CD14-positive monocyte (primary cell): ENCODE data around the gene BASP1. TPM values are rescaled to one million over a fixed set of nuclear protein-coding genes. Genes with fewer than 3 reads are reported as not detected.

Experiments used
- DNase-seq, 3 donors: peaks; one replicate each; pipeline ENCODE4 v3.0.0-alpha.2; 2011 to 2022
- H2AFZ ChIP-seq: 2 replicates; pipeline ENCODE4 v1.6.0; 2012; ENCODE audit warnings: mild to moderate bottlenecking, low read depth, low read length, inconsistent platforms; ENCODE audit not compliant: insufficient read depth, poor library complexity, severe bottlenecking
- H3K27ac ChIP-seq, 2 donors: 1 replicate in 1 of 2; 2 replicates in 1 of 2; pipeline ENCODE4 v1.5.1; 2012 to 2013; ENCODE audit warnings: low read length in 2 of 2, control low read depth in 1 of 2, inconsistent platforms in 1 of 2, low read depth in 1 of 2, mild to moderate bottlenecking in 1 of 2
- H3K27me3 ChIP-seq, 2 donors: one replicate each; pipeline versions ENCODE4 v1.6.0 to v1.6.1; 2011 to 2013; ENCODE audit warnings: low read length in 2 of 2; ENCODE audit not compliant: control insufficient read depth in 2 of 2, insufficient read depth in 2 of 2
- H3K36me3 ChIP-seq, 2 donors: replicated peaks in 1 of 2; 1 replicate in 1 of 2; 2 replicates in 1 of 2; pipeline versions ENCODE4 v1.5.1 to v1.6.1; 2012 to 2013; ENCODE audit warnings: low read length in 2 of 2, control low read depth in 1 of 2, inconsistent platforms in 1 of 2, mild to moderate bottlenecking in 1 of 2; ENCODE audit not compliant: insufficient read depth in 2 of 2, control insufficient read depth in 1 of 2
- H3K4me1 ChIP-seq, 2 donors: 1 replicate in 1 of 2; 2 replicates in 1 of 2; pipeline versions ENCODE4 v1.5.1 to v1.6.1; 2012 to 2013; ENCODE audit warnings: low read length in 2 of 2, control low read depth in 1 of 2, inconsistent platforms in 1 of 2, mild to moderate bottlenecking in 1 of 2, moderate library complexity in 1 of 2; ENCODE audit not compliant: insufficient read depth in 2 of 2, control insufficient read depth in 1 of 2
- H3K4me2 ChIP-seq: replicated peaks from 2 replicates; pipeline ENCODE3; 2012; ENCODE audit warnings: low read length, moderate library complexity, mild to moderate bottlenecking; ENCODE audit not compliant: poor library complexity, severe bottlenecking; ENCODE audit errors: extremely low read depth
- H3K4me3 ChIP-seq, 3 experiments: fragments of 200-600 bp in 1 of 3; sonication (generic) in 1 of 3; replicated peaks in 1 of 3; 1 replicate in 2 of 3; 2 replicates in 1 of 3; pipeline ENCODE4 v1.5.1; 2011 to 2013; ENCODE audit warnings: low read length in 3 of 3, mild to moderate bottlenecking in 3 of 3, control low read depth in 2 of 3, low read depth in 2 of 3, inconsistent platforms in 1 of 3, moderate library complexity in 1 of 3
- H3K79me2 ChIP-seq: 2 replicates; pipeline ENCODE4 v1.6.0; 2012; ENCODE audit warnings: mild to moderate bottlenecking, control low read depth, inconsistent platforms, low read length, moderate library complexity; ENCODE audit not compliant: insufficient read depth
- H3K9ac ChIP-seq: 2 replicates; pipeline ENCODE4 v1.6.0; 2017; ENCODE audit warnings: low read length, mild to moderate bottlenecking; ENCODE audit not compliant: insufficient read depth, poor library complexity, severe bottlenecking
- H3K9me3 ChIP-seq, 2 donors: replicated peaks in 1 of 2; 1 replicate in 1 of 2; 2 replicates in 1 of 2; pipeline versions ENCODE4 v1.5.1 to v1.6.1; 2012 to 2013; ENCODE audit warnings: low read length in 2 of 2, control low read depth in 1 of 2; ENCODE audit not compliant: control insufficient read depth in 1 of 2, insufficient read depth in 1 of 2
- H4K20me1 ChIP-seq: 2 replicates; pipeline ENCODE4 v1.6.0; 2012; ENCODE audit warnings: mild to moderate bottlenecking, low read length, control low read depth, moderate library complexity; ENCODE audit not compliant: insufficient read depth
- H3K27ac Mint-ChIP-seq, 7 donors: one replicate each; pipeline ENCODE4 v1.8.0; 2020; ENCODE audit warnings: mild to moderate bottlenecking in 7 of 7, mixed read lengths in 7 of 7, moderate library complexity in 6 of 7, inconsistent platforms in 2 of 7
- H3K27me3 Mint-ChIP-seq, 3 donors: one replicate each; pipeline ENCODE4 v1.8.0; 2021 to 2022; ENCODE audit warnings: low read depth in 3 of 3, mild to moderate bottlenecking in 3 of 3, mixed read lengths in 3 of 3, moderate library complexity in 3 of 3, inconsistent platforms in 1 of 3
- H3K36me3 Mint-ChIP-seq, 2 donors: one replicate each; pipeline ENCODE4 v1.8.0; 2020; ENCODE audit warnings: mixed read lengths in 2 of 2, inconsistent platforms in 1 of 2, mild to moderate bottlenecking in 1 of 2
- H3K4me1 Mint-ChIP-seq: one replicate; pipeline ENCODE4 v1.8.0; 2020; ENCODE audit warnings: mild to moderate bottlenecking, mixed read lengths
- H3K4me3 Mint-ChIP-seq, 2 donors: one replicate each; pipeline ENCODE4 v1.8.0; 2020; ENCODE audit warnings: mild to moderate bottlenecking in 2 of 2, mixed read lengths in 2 of 2, moderate library complexity in 1 of 2
- H3K9me3 Mint-ChIP-seq, 7 donors: one replicate each; pipeline ENCODE4 v1.8.0; 2020 to 2022; ENCODE audit warnings: mixed read lengths in 7 of 7, mild to moderate bottlenecking in 6 of 7, moderate library complexity in 6 of 7, inconsistent platforms in 2 of 7
- CTCF ChIP-seq: fragments of 200-600 bp; IDR thresholded peaks from one replicate; pipeline ENCODE4 v1.8.0; 2022; ENCODE audit warnings: antibody characterized with exemption, mild to moderate bottlenecking
- WGBS: methylation state at CpG from one replicate; pipeline ENCODE4 v1.1.5; 2013; ENCODE audit warnings: missing lambda C conversion rate; ENCODE audit not compliant: insufficient coverage; 5-methylcytosine and 5-hydroxymethylcytosine counted together
- intact Hi-C, 2 donors: fragments of 100-400 bp; cut with micrococcal nuclease; formaldehyde crosslinking; loops; one replicate each; pipeline versions ENCODE4 v1.15.0 to v1.15.1; 2023
- polyA plus RNA-seq, 3 donors: library from polyadenylated mRNA; depleted of rRNA in 1 of 3; unstranded in 2 of 3; stranded (reverse) in 1 of 3; fragments of 300-500 nt in 2 of 3; fragments of >200 nt in 1 of 3; fragmentation: Illumina TruSeq in 2 of 3; gene quantifications; 1 replicate in 2 of 3; 2 replicates in 1 of 3; pipeline ENCODE4 v1.2.3, GENCODE V29; 2012 to 2021

Gene BASP1
- polyA plus RNA-seq, 3 donors = 23.7 to 61.6 (median 36.6) TPM

GRCh38 chr5:17282283-17283120, 65.1 kb downstream of the BASP1 start:
- WGBS = 11% methylated on average over 1 of the region's 6 CpGs
- Mint-ChIP-seq H3K27me3 (no peaks in the 10 kb centered on the region), H3K4me3 (peak overlapping the region; percentile 17 to 40), H3K27ac (peak overlapping the region; percentile 41 to 91 (median 76)), H3K9me3 (peaks cover 0 to 16% (median 7%) of the 10 kb centered on the region in 7 donors), H3K36me3 (peaks cover 0 to 8% of the 10 kb centered on the region in 2 donors), H3K4me1 (peaks cover 20% of the 10 kb centered on the region)
- peak; percentile 9 to 54 (median 33) for DNase-seq
- no peaks in the 10 kb centered on the region for H4K20me1 ChIP-seq
- H3K4me1 ChIP-seq = peaks cover 3 to 8% of the 10 kb centered on the region in 2 donors
- no peak overlapping the region for H2AFZ ChIP-seq
- intact Hi-C loops = no loop called here
- H3K27me3 ChIP-seq = no peaks in the 10 kb centered on the region
- no peaks in the 10 kb centered on the region for H3K36me3 ChIP-seq
- H3K4me2 ChIP-seq = peak overlapping the region; percentile 8
- H3K9me3 ChIP-seq = peaks cover 0 to 2% of the 10 kb centered on the region in 2 donors
- H3K27ac ChIP-seq = peak overlapping the region; percentile 32 to 71
- H3K79me2 ChIP-seq = no peaks in the 10 kb centered on the region
- no peak for TF ChIP-seq CTCF
- peak overlapping the region in 1 of 3 experiments; percentile 31 for H3K4me3 ChIP-seq
- no peak overlapping the region for H3K9ac ChIP-seq

GRCh38 chr5:17283121-17283415, 65.6 kb downstream of the BASP1 start:
- H3K27ac ChIP-seq = peak overlapping the region; percentile 32 to 71
- H3K9me3 ChIP-seq = peaks cover 0 to 2% of the 10 kb centered on the region in 2 donors
- TF ChIP-seq CTCF = no peak
- peak overlapping the region; percentile 41 to 91 (median 76) for H3K27ac Mint-ChIP-seq
- H3K4me3 ChIP-seq = peak overlapping the region in 1 of 3 experiments; percentile 31
- peaks cover 3 to 8% of the 10 kb centered on the region in 2 donors for H3K4me1 ChIP-seq
- peak overlapping the region; percentile 8 for H3K4me2 ChIP-seq
- H3K4me1 Mint-ChIP-seq = peaks cover 20% of the 10 kb centered on the region
- intact Hi-C loops = no loop called here
- no peak overlapping the region for H3K9ac ChIP-seq
- H3K9me3 Mint-ChIP-seq = peaks cover 0 to 17% (median 11%) of the 10 kb centered on the region in 7 donors
- H3K27me3 ChIP-seq = no peaks in the 10 kb centered on the region
- DNase-seq = no peak
- H3K27me3 Mint-ChIP-seq = peaks cover 0 to 3% (median 0%) of the 10 kb centered on the region in 3 donors
- H2AFZ ChIP-seq = no peak overlapping the region
- no peaks in the 10 kb centered on the region for H4K20me1 ChIP-seq
- no peak overlapping the region for H3K4me3 Mint-ChIP-seq
- H3K36me3 ChIP-seq = no peaks in the 10 kb centered on the region
- no peaks in the 10 kb centered on the region for H3K79me2 ChIP-seq
- no CpG with 5 or more reads among the region's 2 CpGs for WGBS
- H3K36me3 Mint-ChIP-seq = peaks cover 0 to 5% of the 10 kb centered on the region in 2 donors
